GM23248 (cell line): Measurements from ENCODE around the gene FBN1. TPM values are rescaled to one million over a fixed set of nuclear protein-coding genes. Genes with fewer than 3 reads are reported as not detected.

ENCODE experiments used
- DNase-seq: peaks from one replicate; pipeline ENCODE4 v3.0.0-alpha.2; 2015
- H2AFZ ChIP-seq: fragments of 200-600 bp; sonication (generic); 2 replicates; pipeline ENCODE4 v1.6.1; 2016; ENCODE audit warnings: antibody characterized with exemption
- H3F3A ChIP-seq: fragments of 200-600 bp; sonication (generic); 2 replicates; pipeline ENCODE4 v1.6.1; 2016; ENCODE audit warnings: mild to moderate bottlenecking, antibody characterized with exemption, mixed run types; ENCODE audit not compliant: insufficient read depth
- H3K27ac ChIP-seq: fragments of 200-600 bp; sonication (generic); 2 replicates; pipeline ENCODE4 v1.5.1; 2016; ENCODE audit warnings: mild to moderate bottlenecking
- H3K27me3 ChIP-seq: fragments of 200-600 bp; sonication (generic); replicated peaks from 2 replicates; pipeline ENCODE4 v1.6.1; 2016; ENCODE audit warnings: mild to moderate bottlenecking; ENCODE audit not compliant: insufficient read depth
- H3K36me3 ChIP-seq: fragments of 200-600 bp; sonication (generic); 2 replicates; pipeline ENCODE4 v1.6.1; 2016; ENCODE audit warnings: low read depth, mild to moderate bottlenecking
- H3K4me1 ChIP-seq: fragments of 200-600 bp; sonication (generic); 2 replicates; pipeline ENCODE4 v1.6.1; 2016; ENCODE audit warnings: mild to moderate bottlenecking; ENCODE audit not compliant: insufficient read depth
- H3K4me2 ChIP-seq: fragments of 200-600 bp; sonication (generic); one replicate; pipeline ENCODE4 v1.6.1; 2016; ENCODE audit warnings: mild to moderate bottlenecking; ENCODE audit not compliant: unreplicated experiment
- H3K4me3 ChIP-seq: fragments of 200-600 bp; sonication (generic); 2 replicates; pipeline ENCODE4 v1.5.1; 2016; ENCODE audit warnings: mild to moderate bottlenecking
- H3K79me2 ChIP-seq: fragments of 200-600 bp; sonication (generic); 2 replicates; pipeline ENCODE4 v1.6.1; 2016; ENCODE audit warnings: mild to moderate bottlenecking; ENCODE audit not compliant: insufficient read depth
- H3K9ac ChIP-seq: fragments of 200-600 bp; sonication (generic); 2 replicates; pipeline ENCODE4 v1.6.1; 2016; ENCODE audit warnings: mild to moderate bottlenecking
- H3K9me2 ChIP-seq: fragments of 200-600 bp; sonication (generic); 2 replicates; pipeline ENCODE4 v1.6.1; 2016; ENCODE audit warnings: mixed run types, mild to moderate bottlenecking, moderate library complexity; ENCODE audit not compliant: insufficient read depth
- H3K9me3 ChIP-seq: fragments of 200-600 bp; sonication (generic); one replicate; pipeline ENCODE4 v1.6.1; 2017; ENCODE audit warnings: low read depth
- H4K20me1 ChIP-seq: fragments of 200-600 bp; sonication (generic); 2 replicates; pipeline ENCODE4 v1.6.0; 2016; ENCODE audit not compliant: insufficient read depth
- EZH2 ChIP-seq: fragments of 200-600 bp; sonication (generic); IDR thresholded peaks from 2 replicates; pipeline ENCODE4 v1.6.1; 2018; ENCODE audit warnings: antibody characterized with exemption, mild to moderate bottlenecking; ENCODE audit not compliant: insufficient read depth, poor library complexity, severe bottlenecking
- EZH2phosphoT487 ChIP-seq: fragments of 200-600 bp; sonication (generic); IDR thresholded peaks from 2 replicates; pipeline ENCODE4 v1.6.1; 2018; ENCODE audit warnings: antibody characterized with exemption, moderate library complexity, mild to moderate bottlenecking, low read depth; ENCODE audit not compliant: insufficient read depth
- WGBS, 2 experiments: methylation state at CpG; one replicate each; pipeline ENCODE4 v1.1.6; 2015 to 2017; ENCODE audit warnings: low lambda C conversion rate in 2 of 2, low coverage in 1 of 2; ENCODE audit errors: missing lambda C conversion rate in 2 of 2; 5-methylcytosine and 5-hydroxymethylcytosine counted together
- in situ Hi-C: fragments of 300-500 bp; cut with MboI; formaldehyde crosslinking; loops from 2 replicates; pipeline ENCODE4 v1.15.0; 2020
- polyA plus RNA-seq: library from polyadenylated mRNA; unstranded; fragments of >200 nt; fragmentation: Nextera tagmentation; extraction: Ambion mirVana; gene quantifications from 2 replicates; pipeline ENCODE4 v1.2.1, GENCODE V29; 2016
- total RNA-seq: library from RNA; depleted of rRNA; stranded (reverse); fragments of >200 nt; shearing (Covaris generic); gene quantifications from 2 replicates; pipeline ENCODE4 v1.2.3, GENCODE V29; 2014

FBN1 gene
- total and polyA plus RNA-seq, 2 experiments from 2014 or later, result 374 to 1,478 TPM

DNA sequence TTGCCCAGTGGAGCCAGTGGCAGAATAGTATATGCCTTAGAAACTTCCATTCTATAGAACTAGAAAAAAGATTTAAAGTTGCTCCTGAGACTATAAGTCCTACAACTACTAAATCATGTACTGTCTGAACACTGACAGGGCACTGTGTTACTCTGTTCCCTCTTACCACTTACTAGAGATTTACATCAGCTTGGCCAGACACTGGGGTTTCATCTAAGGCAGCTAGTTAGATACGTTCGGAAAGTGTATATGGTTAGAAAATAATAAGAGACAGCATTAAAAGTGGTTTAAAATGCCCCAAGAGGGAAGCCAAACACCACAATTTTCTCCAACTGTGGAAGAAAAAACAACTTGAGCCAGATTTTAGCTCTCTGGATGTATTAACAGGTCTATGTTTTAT is 97.1 kb downstream of the FBN1 start:
- Histone ChIP-seq H3K79me2 (peaks cover 100% of the 10 kb centered on the region), H3K4me3 (no peak overlapping the region), H2AFZ (no peak overlapping the region), H3F3A (peaks cover 95% of the 10 kb centered on the region), H3K27ac (peak overlapping the region; percentile 94), H3K4me1 (peaks cover 69% of the 10 kb centered on the region), H3K9ac (peak overlapping the region; percentile 73), H3K36me3 (peaks cover 41% of the 10 kb centered on the region), H3K9me3 (no peaks in the 10 kb centered on the region), H3K4me2 (no peak overlapping the region), H3K27me3 (no peaks in the 10 kb centered on the region), H4K20me1 (peaks cover 4% of the 10 kb centered on the region; the same call in 1 of the 2 replicates), H3K9me2 (no peaks in the 10 kb centered on the region)
- no peak for DNase-seq
- no peak for TF ChIP-seq EZH2phosphoT487
- TF ChIP-seq EZH2, result no peak
- 76 to 84% methylated on average over 2 of the region's 2 CpGs for WGBS, 2 experiments
- in situ Hi-C loops, result loop anchor here (25.0 kb wide), 1 partner anchor 89 kb away; the partner anchor contains the start of gene FBN1

DNA sequence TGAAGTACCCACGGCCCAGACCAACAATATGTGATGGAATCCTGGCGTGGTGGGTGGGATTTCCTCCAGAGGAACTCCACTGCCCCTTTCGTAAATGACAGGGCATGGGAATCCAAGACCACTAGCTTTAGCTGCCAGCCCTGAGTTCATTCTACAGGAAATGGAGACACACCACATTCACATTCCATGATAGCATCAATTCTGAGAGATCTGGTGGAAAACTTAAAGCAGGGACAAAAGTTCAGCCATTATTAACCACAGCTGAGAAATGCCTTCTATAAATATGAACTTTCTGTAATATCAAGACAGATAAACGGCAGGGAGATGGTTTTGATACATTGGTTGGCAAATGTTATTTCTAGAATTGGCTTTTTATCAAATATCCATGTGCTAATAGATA is 98.2 kb downstream of the FBN1 start:
- 58 to 59% methylated on average over 4 of the region's 4 CpGs for WGBS, 2 experiments
- peaks cover 100% of the 10 kb centered on the region for H3K79me2 ChIP-seq
- peak; percentile 66 for DNase-seq
- in situ Hi-C loops, result loop anchor here (25.0 kb wide), 1 partner anchor 90 kb away; the partner anchor contains the start of gene FBN1
- H3K4me1 ChIP-seq, result peaks cover 69% of the 10 kb centered on the region
- H3K4me2 ChIP-seq, result peak overlapping the region; percentile 38
- no peaks in the 10 kb centered on the region for H3K9me3 ChIP-seq
- peaks cover 45% of the 10 kb centered on the region for H3K36me3 ChIP-seq
- no peaks in the 10 kb centered on the region for H3K27me3 ChIP-seq
- no peak for TF ChIP-seq EZH2
- no peak for TF ChIP-seq EZH2phosphoT487
- no peak overlapping the region for H2AFZ ChIP-seq
- H3F3A ChIP-seq, result peaks cover 95% of the 10 kb centered on the region
- no peak overlapping the region; the same call in 1 of the 2 replicates for H3K4me3 ChIP-seq
- H3K27ac ChIP-seq, result peak overlapping the region; percentile 94
- H3K9ac ChIP-seq, result peak overlapping the region; percentile 73
- no peaks in the 10 kb centered on the region for H3K9me2 ChIP-seq
- peaks cover 4% of the 10 kb centered on the region; the same call in 1 of the 2 replicates for H4K20me1 ChIP-seq

DNA sequence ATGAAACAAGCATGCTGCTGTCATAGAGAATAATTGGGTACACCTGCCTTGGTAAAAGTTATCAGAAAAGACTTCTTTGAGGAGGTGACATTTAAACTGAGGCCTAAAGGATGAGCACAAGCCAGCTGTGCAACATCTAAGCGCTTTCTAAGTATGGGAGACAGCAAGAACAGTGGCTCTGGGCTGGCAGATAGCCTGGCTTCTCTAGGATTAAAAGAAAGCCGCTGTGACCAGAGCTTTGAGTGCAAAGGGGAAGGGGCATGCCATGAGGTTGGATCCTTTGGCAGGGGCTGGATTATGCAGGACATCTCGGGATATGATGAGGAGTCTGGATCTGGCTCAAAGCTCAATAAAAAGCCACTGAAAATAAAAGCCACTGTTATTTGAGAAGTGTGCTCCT is 99.2 kb downstream of the FBN1 start:
- Histone ChIP-seq H3K4me2 (no peak overlapping the region), H3K79me2 (peaks cover 99% of the 10 kb centered on the region), H3K4me1 (peaks cover 72% of the 10 kb centered on the region)

DNA sequence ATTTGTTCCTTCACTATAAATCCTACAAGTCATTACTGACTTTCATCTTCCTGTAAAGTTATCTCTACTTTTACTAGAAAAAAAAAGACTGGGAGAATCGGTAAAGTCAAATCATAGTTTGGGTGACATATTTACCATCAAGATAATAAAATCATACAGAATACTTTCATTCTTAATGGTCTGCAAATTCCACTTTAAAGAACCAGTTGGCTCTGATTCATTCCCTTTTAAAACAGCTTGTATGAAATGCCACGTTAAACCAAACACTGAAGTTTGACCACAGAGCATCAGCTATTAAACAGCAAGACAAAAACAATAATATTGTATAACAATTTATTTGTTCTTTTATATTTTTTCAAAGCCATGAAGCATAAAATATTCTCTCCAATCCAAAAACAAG is 100.7 kb downstream of the FBN1 start:
- Histone ChIP-seq H3F3A (peaks cover 95% of the 10 kb centered on the region), H3K9me2 (no peaks in the 10 kb centered on the region), H2AFZ (no peak overlapping the region), H3K9me3 (no peaks in the 10 kb centered on the region), H3K27ac (peak overlapping the region; percentile 94), H3K4me1 (peaks cover 87% of the 10 kb centered on the region), H3K4me2 (peak overlapping the region; percentile 12), H4K20me1 (peaks cover 4% of the 10 kb centered on the region; the same call in 1 of the 2 replicates), H3K36me3 (peaks cover 42% of the 10 kb centered on the region), H3K27me3 (no peaks in the 10 kb centered on the region), H3K4me3 (0 out of 2 replicates have a peak overlapping the region, but pooled peaks have one; percentile 0), H3K79me2 (peaks cover 99% of the 10 kb centered on the region), H3K9ac (peak overlapping the region; percentile 56)
- WGBS, 2 experiments, result 7 to 13% methylated on average over 2 of the region's 2 CpGs
- DNase-seq, result peak; percentile 58
- in situ Hi-C loops, result loop anchor here (25.0 kb wide), 1 partner anchor 93 kb away; the partner anchor contains the start of gene FBN1
- TF ChIP-seq EZH2phosphoT487, result no peak

More for the DNA sequence above, 99.2 kb downstream of the FBN1 start:
- Histone ChIP-seq H3K9ac (peak overlapping the region; percentile 73; the same call in 1 of the 2 replicates), H3K27ac (peak overlapping the region; percentile 94), H3K4me3 (no peak overlapping the region), H3F3A (peaks cover 95% of the 10 kb centered on the region), H2AFZ (no peak overlapping the region), H3K27me3 (no peaks in the 10 kb centered on the region), H3K9me2 (no peaks in the 10 kb centered on the region), H4K20me1 (peaks cover 4% of the 10 kb centered on the region; the same call in 1 of the 2 replicates), H3K36me3 (peaks cover 40% of the 10 kb centered on the region), H3K9me3 (no peaks in the 10 kb centered on the region)
- 75 to 78% methylated on average over 3 of the region's 3 CpGs for WGBS, 2 experiments
- no peak for DNase-seq
- in situ Hi-C loops, result loop anchor here (25.0 kb wide), 1 partner anchor 91 kb away; the partner anchor contains the start of gene FBN1
- TF ChIP-seq EZH2, result no peak
- no peak for TF ChIP-seq EZH2phosphoT487
